AG09309 (cell line): ENCODE data around the gene DMPK.

ENCODE experiments used
- DNase-seq: peaks from one replicate; pipeline ENCODE4 v3.0.0-alpha.2; 2010; ENCODE audit warnings: low read depth
- H3K4me3 ChIP-seq: 2 replicates; pipeline ENCODE4 v1.5.1; 2011; ENCODE audit warnings: mild to moderate bottlenecking, low read depth, low read length, moderate library complexity; ENCODE audit not compliant: control insufficient read depth
- TF ChIP-seq, protein P1 (sequence below): IDR thresholded peaks from 2 replicates; pipeline ENCODE4 v1.5.1; 2011; ENCODE audit warnings: mild to moderate bottlenecking, low read depth, low read length, inconsistent platforms; ENCODE audit not compliant: insufficient read depth, control insufficient read depth; ENCODE audit errors: missing control alignments

The DMPK gene

DNA sequence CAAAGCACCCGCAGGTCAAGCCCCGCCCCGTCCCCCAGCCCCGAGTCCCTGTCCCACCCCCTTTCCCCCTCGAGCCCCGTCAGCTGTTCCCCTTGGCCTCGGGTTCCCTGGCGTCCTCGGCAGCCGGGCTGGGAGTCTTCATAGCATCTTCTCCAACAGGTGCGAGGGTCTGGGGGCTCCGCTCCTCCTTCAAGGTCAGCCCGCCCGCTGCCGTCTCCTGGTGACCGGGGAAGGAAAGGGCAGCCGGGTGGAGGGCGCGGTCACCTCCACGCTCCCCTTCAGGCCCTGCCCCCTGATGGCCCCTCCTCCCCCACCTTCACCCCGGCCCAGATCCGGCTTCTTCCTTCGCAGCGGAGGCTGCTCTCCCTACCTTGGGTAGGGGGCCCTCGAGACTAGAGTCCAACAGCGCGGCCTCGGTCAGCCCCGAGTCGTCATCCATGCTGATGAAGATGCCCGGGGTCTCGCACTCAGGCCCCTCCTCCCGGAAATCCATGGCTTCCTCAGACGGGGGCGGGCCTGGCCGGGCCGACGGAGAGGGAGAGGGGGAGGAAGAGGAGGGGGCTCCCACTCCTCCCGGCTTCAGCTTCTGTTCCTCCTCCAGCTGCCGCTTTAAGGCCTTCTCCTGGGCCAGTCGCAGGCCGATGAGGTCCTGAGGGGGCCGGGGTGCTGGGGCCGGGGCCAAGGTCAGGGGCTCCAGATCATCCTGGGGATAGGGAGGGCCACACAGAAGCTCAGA lies 33.4 kb upstream of the DMPK start:
- TF ChIP-seq, protein P1, sequence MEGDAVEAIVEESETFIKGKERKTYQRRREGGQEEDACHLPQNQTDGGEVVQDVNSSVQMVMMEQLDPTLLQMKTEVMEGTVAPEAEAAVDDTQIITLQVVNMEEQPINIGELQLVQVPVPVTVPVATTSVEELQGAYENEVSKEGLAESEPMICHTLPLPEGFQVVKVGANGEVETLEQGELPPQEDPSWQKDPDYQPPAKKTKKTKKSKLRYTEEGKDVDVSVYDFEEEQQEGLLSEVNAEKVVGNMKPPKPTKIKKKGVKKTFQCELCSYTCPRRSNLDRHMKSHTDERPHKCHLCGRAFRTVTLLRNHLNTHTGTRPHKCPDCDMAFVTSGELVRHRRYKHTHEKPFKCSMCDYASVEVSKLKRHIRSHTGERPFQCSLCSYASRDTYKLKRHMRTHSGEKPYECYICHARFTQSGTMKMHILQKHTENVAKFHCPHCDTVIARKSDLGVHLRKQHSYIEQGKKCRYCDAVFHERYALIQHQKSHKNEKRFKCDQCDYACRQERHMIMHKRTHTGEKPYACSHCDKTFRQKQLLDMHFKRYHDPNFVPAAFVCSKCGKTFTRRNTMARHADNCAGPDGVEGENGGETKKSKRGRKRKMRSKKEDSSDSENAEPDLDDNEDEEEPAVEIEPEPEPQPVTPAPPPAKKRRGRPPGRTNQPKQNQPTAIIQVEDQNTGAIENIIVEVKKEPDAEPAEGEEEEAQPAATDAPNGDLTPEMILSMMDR: no peak
- H3K4me3 ChIP-seq: no peak overlapping the region
- no peak for DNase-seq

DNA sequence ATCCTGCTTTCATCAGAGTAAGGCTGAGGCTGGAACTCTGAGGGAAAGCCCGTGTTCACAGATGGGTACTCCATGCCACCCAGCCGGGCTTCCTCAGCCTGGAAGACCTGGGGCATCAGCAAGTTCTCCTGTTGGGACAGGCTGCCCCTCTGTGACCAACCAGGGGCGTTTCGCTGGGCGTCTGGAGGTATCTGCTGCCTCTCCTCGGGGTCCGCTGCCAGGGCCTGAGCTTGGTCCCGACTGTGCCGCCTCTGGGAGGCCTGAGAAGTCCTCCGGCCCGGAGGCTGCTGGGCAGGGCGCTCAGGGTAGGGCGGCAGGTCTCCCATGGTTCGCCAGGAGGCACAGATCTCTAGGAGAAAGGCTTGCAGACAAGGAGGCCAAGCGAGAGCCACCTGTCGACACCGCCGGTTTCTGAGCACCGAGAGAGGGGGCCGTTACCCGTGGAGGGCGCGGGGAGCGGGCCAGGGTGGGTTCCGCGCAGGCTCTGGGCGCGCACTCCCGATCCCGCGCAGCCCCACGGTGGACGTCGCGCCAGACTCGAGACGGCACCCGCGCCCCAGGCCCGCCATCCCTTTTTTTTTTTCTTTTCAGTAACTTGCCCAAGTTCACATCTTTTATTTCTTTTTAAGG lies 32.7 kb upstream of the DMPK start, which contains the start of gene RSPH6A:
RSPH6A (minus strand) TSS at position 458 of the 630 bp plus-strand sequence; CDS start at position 326, 132 bp downstream.
- DNase-seq: no peak
- TF ChIP-seq, protein P1: no peak
- H3K4me3 ChIP-seq: no peak within 1 kb of the TSS

DNA sequence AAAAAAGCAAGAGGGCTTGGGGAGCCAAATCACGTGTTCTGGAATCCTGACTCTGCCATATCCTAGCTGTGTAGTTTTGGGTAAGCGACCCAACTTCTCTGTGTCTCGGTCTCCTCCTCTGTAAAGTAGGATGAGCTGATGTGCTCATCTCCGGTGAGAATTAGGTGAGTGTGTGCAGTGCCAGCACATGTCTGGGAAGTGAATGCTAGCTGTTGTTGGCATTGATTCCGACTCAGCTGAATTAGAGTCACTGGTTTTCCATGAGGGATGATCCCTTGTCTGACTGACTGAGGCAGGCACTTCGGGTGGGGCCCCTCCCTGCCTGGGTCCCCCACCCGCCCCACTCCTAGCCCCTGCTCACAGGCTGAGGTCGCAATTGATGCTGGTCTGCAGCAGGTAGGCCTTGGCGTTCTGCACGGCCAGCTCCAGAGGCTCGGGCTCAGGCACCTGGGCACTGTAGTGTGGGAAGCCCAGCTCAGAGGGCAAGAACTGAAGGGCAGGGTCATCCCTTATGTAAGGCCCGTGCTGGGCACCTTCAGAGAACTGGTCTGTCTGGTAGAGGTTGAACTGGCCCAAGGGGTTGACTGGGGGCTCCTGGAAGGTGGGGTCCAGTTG lies 32.0 kb upstream of the DMPK start:
- no peak overlapping the region for H3K4me3 ChIP-seq

DNA sequence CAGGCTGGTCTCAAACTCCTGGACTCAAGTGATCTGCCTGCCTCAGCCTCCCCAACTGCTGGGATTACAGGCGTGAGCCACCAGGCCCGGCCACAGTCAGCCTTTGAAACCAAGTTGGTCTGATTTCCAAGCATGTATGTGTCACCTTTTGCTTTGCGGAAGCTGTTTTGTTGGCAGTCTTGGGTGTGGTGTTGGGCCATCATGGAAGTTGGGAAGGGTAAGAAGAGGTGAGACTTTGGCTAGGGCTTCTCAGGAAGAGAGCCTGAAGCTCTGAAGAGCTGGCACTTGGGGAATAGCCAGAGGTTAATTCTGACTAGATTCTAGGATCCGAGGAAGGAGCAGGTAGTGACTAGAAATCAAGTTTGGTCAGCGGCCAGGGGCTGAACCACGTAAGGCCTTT lies 30.0 kb upstream of the DMPK start:
- no peak for DNase-seq
- TF ChIP-seq, protein P1: no peak
- no peak overlapping the region for H3K4me3 ChIP-seq

More for the DNA sequence above, 32.0 kb upstream of the DMPK start:
- TF ChIP-seq, protein P1: no peak
- DNase-seq: no peak

DNA sequence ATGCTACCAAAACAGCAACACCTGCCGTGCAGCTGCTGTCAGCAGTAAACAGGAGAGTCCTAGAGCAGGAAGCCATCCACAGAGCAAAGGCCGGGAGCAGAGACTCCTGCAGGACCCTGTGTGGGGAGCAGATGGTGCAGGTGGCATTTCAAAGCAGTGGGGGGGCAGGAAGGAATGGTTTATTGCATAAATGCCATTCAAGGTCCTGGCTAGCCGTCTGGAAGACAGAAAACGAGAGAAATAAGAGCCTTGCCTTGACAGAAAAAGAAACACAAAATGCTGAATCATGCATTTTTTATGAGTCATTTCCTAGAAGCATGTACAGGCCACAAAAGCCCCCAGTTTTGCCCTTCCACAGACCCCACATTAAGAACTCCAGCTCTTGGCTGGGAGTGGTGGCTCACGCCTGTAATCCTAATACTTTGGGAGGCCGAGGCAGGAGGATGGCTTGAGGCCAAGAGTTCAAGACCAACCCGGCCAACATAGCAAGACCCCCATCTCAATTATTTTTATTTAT lies 27.4 kb upstream of the DMPK start:
- DNase-seq: peak; percentile 16
- H3K4me3 ChIP-seq: no peak overlapping the region
- TF ChIP-seq, protein P1: no peak

DNA sequence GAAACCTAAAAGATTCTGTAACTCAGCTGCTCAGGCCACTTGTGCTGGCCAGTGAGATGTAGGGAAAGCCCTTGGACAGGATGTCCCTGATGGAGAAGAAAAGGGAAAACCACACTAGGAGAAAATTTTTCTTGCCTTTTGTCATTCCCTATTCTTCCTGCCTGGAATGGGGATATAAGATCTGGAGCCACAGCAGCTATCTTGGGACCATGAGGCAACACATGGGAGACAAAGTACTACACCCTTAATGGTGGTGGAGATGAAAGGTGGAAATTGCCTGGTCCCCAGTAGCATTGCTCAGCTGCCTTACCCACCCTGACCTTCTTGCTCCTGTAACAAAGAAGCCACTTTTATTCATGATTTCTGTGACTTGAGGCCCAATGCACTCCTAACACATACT lies 23.4 kb upstream of the DMPK start:
- no peak overlapping the region for H3K4me3 ChIP-seq
- TF ChIP-seq, protein P1: no peak
- DNase-seq: no peak
